Testis (tissue), 3 donors: Measurements from ENCODE around the gene AGK. TPM values are rescaled to one million over a fixed set of nuclear protein-coding genes. Genes with fewer than 3 reads are reported as not detected.
A peak's percentile ranks its signal among the peaks of the same experiment; 100 is the strongest.

ENCODE experiments used
- DNase-seq: peaks from one replicate; pipeline ENCODE4 v3.0.0-alpha.2; 2019
- H3K27ac ChIP-seq, 2 donors: fragments of 200-600 bp; sonication (generic); one replicate each; pipeline ENCODE4 v1.5.1; 2019
- H3K27me3 ChIP-seq: fragments of 200-600 bp; sonication (generic); one replicate; pipeline ENCODE4 v1.5.1; 2019
- H3K36me3 ChIP-seq: fragments of 200-600 bp; sonication (generic); one replicate; pipeline ENCODE4 v1.5.1; 2017; ENCODE audit warnings: low read depth; ENCODE audit errors: missing control alignments
- H3K4me1 ChIP-seq: fragments of 200-600 bp; sonication (generic); one replicate; pipeline ENCODE4 v1.5.1; 2019
- H3K4me3 ChIP-seq, 2 donors: fragments of 200-600 bp; sonication (generic); one replicate each; pipeline ENCODE4 v1.5.1; 2017 to 2019
- H3K9me3 ChIP-seq: fragments of 200-600 bp; sonication (generic); one replicate; pipeline ENCODE4 v1.5.1; 2017
- CTCF ChIP-seq, 3 experiments: fragments of 450-650 bp in 2 of 3; fragments of 200-600 bp in 1 of 3; sonication (generic) in 1 of 3; IDR thresholded peaks; one replicate each; pipeline ENCODE4 v1.5.1; 2016 to 2019; ENCODE audit warnings: antibody characterized with exemption in 3 of 3, mild to moderate bottlenecking in 2 of 3, moderate library complexity in 1 of 3
- POLR2A ChIP-seq: fragments of 450-650 bp; IDR thresholded peaks from one replicate; pipeline ENCODE4 v1.6.1; 2017; ENCODE audit warnings: antibody characterized with exemption, mild to moderate bottlenecking, moderate library complexity
- WGBS, 2 donors: methylation state at CpG; one replicate each; pipeline ENCODE4 v1.1.5; 2018; 5-methylcytosine and 5-hydroxymethylcytosine counted together
- intact Hi-C: fragments of 100-400 bp; cut with DNase I; formaldehyde crosslinking; loops from one replicate; pipeline ENCODE4 v1.15.1; 2023; ENCODE audit warnings: low total_unique reads
- polyA plus RNA-seq: library from polyadenylated mRNA; stranded (reverse); fragments of 350-450 nt; fragmentation: Illumina TruSeq; extraction: RNeasy Lipid Tissue Mini Kit (QIAGEN cat#74804); gene quantifications from one replicate; pipeline ENCODE4 v1.2.3, GENCODE V29; 2014; ENCODE audit warnings: low read depth, low replicate concordance; ENCODE audit not compliant: insufficient read depth
- total RNA-seq, 2 donors: library from RNA; depleted of rRNA; stranded (reverse); fragments of >200 nt; gene quantifications; one replicate each; pipeline ENCODE4 v1.2.3, GENCODE V29; 2016

Gene AGK
- total and polyA plus RNA-seq, 3 donors from 2014 or later, result 14.9 to 32.4 (median 25.1) TPM

- Histone ChIP-seq H3K4me3 (no peak overlapping the region), H3K9me3 (no peaks in the 10 kb centered on the region), H3K27ac (no peak overlapping the region), H3K27me3 (no peaks in the 10 kb centered on the region), H3K36me3 (no peaks in the 10 kb centered on the region), H3K4me1 (no peaks in the 10 kb centered on the region)
- no peak for DNase-seq
- intact Hi-C loops, result no loop called here
- 81 to 85% methylated on average over 2 of the region's 2 CpGs for WGBS, 2 donors
- no peak for TF ChIP-seq POLR2A
- TF ChIP-seq CTCF (IDR thresholded peaks at IDR 0.05), result no peak
Measured at GRCh38 chr7:141668853-141669252, 117.6 kb downstream of the AGK start.

- H3K9me3 ChIP-seq, result no peaks in the 10 kb centered on the region
- intact Hi-C loops, result no loop called here
- DNase-seq, result no peak
- no peak overlapping the region for H3K4me3 ChIP-seq
- no peaks in the 10 kb centered on the region for H3K36me3 ChIP-seq
- H3K27me3 ChIP-seq, result no peaks in the 10 kb centered on the region
- H3K27ac ChIP-seq, result no peak overlapping the region
- H3K4me1 ChIP-seq, result no peaks in the 10 kb centered on the region
- 94 to 95% methylated on average over 7 of the region's 7 CpGs for WGBS, 2 donors
- no peak for TF ChIP-seq POLR2A
- no peak for TF ChIP-seq CTCF (IDR thresholded peaks at IDR 0.05)
Measured at GRCh38 chr7:141671705-141672496, 120.7 kb downstream of the AGK start.

DNA sequence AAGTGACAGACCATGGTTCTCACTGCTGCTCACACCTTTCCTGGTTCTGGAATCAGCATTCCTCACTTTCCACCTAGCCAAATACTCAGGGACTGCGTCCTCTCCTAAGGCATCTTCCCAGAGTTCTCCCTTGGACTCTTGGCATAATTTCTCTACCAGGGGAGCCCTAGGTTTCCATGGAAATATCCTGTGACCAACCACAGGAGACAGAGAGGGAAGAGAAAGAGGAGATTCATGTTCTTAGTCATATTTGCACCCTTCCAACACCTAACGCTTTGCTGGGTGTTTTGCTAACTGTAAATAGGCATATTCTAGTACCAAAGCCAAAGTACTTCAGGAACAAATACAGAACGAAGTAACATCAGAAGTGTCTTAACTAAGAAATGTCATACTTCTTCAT is 122.1 kb downstream of the AGK start:
- Histone ChIP-seq H3K4me1 (no peaks in the 10 kb centered on the region), H3K36me3 (no peaks in the 10 kb centered on the region), H3K27ac (no peak overlapping the region), H3K9me3 (no peaks in the 10 kb centered on the region), H3K4me3 (no peak overlapping the region), H3K27me3 (no peaks in the 10 kb centered on the region)
- TF ChIP-seq CTCF (IDR thresholded peaks at IDR 0.05) (no peak), POLR2A (no peak)
- intact Hi-C loops, result no loop called here
- 85 to 95% methylated on average over 3 of the region's 3 CpGs for WGBS, 2 donors
- DNase-seq, result no peak

DNA sequence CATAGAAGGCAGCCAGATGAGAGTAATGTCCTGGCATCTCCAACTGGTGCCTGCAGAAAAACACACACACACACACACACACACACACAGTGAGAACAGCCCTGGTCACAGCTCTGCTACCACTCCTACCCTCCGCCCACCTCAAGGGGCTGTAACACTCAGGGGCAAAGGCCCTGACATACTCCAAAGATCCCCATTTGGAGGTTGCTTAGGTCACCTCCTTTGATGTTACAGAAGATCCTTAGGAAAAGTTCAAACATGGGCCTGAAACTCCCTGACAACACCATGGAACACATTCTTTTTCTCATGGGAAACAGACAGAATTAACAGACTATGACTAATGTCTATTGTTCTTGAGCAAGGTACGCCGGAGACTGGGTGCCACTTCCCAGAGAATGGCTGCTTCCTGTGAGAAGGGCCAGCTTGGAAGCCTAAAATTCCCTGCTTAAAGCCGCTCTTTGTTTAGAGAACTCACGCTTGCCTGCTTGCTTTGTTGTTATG is 123.0 kb downstream of the AGK start:
- H3K4me3 ChIP-seq, result no peak overlapping the region
- H3K36me3 ChIP-seq, result no peaks in the 10 kb centered on the region
- H3K9me3 ChIP-seq, result no peaks in the 10 kb centered on the region
- H3K27me3 ChIP-seq, result no peaks in the 10 kb centered on the region
- TF ChIP-seq CTCF (IDR thresholded peaks at IDR 0.05), result no peak
- no peak for TF ChIP-seq POLR2A
- no peak for DNase-seq
- intact Hi-C loops, result no loop called here
- no peaks in the 10 kb centered on the region for H3K4me1 ChIP-seq
- WGBS, 2 donors, result 90 to 95% methylated on average over 5 of the region's 5 CpGs
- H3K27ac ChIP-seq, result no peak overlapping the region

GRCh38 chr7:141674702-141675101 is 123.5 kb downstream of the AGK start:
- no peaks in the 10 kb centered on the region for H3K9me3 ChIP-seq
- no peak for TF ChIP-seq POLR2A
- peak in 1 of 3 experiments; percentile 20 for TF ChIP-seq CTCF (IDR thresholded peaks at IDR 0.05)
- WGBS, 2 donors, result 74 to 75% methylated on average over 4 of the region's 4 CpGs
- no peaks in the 10 kb centered on the region for H3K4me1 ChIP-seq
- no peak overlapping the region for H3K4me3 ChIP-seq
- H3K27me3 ChIP-seq, result no peaks in the 10 kb centered on the region
- no peak overlapping the region for H3K27ac ChIP-seq
- DNase-seq, result no peak
- H3K36me3 ChIP-seq, result no peaks in the 10 kb centered on the region
- intact Hi-C loops, result no loop called here
